SKM-1 (cell line): ENCODE results near the gene NUP62.
A peak's percentile ranks its signal among the peaks of the same experiment; 100 is the strongest.
"Not testable (repeated sequence)": the region's sequence is repeated elsewhere in the genome, so short reads cannot be mapped to it uniquely, and the experiment has no call there.

Experiments
- DNase-seq: peaks from one replicate; lab custom pipeline; 2025; ENCODE audit not compliant: unreplicated experiment; lab: John Stamatoyannopoulos, UW

The NUP62 gene

DNA sequence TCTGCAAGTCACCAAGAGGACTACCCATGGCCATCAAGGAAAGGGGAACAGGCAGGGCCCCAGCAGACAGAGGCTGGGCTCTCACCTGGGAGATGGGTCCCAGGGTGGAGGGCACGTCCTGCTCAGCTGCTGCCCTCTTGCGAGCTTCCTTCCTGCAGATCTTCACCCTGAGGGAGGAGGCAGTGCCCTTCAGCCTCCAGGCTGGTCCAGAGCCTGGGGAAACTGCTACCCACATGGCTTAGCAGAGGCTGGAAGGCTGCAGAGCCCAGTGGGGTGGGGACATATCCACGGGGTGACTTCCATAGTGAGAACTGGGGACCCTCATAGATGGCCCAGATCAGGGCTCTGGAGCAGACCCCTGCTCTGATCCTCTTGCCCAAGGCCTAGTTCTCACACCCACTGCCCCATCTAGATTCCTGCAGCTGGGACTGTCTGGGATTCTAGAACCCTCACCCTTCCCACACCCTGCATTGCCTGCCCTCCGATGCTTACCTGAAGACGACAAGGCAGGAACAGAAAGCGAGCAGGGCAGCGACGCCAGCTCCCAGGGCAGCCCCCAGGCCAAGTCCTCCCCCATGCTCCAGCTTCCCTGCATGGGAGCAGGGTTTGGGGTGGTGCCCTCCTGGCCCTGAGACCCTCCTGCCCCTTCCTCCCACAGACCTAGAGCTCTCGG, 22.6 kb upstream of the NUP62 start:
- DNase-seq, result no peak

- no peak for DNase-seq
These were observed 21.7 kb upstream of the NUP62 start for GRCh38 chr19:49950956-49951526.

GRCh38 chr19:49950590-49950948, 21.3 kb upstream of the NUP62 start:
- no peak for DNase-seq

DNA sequence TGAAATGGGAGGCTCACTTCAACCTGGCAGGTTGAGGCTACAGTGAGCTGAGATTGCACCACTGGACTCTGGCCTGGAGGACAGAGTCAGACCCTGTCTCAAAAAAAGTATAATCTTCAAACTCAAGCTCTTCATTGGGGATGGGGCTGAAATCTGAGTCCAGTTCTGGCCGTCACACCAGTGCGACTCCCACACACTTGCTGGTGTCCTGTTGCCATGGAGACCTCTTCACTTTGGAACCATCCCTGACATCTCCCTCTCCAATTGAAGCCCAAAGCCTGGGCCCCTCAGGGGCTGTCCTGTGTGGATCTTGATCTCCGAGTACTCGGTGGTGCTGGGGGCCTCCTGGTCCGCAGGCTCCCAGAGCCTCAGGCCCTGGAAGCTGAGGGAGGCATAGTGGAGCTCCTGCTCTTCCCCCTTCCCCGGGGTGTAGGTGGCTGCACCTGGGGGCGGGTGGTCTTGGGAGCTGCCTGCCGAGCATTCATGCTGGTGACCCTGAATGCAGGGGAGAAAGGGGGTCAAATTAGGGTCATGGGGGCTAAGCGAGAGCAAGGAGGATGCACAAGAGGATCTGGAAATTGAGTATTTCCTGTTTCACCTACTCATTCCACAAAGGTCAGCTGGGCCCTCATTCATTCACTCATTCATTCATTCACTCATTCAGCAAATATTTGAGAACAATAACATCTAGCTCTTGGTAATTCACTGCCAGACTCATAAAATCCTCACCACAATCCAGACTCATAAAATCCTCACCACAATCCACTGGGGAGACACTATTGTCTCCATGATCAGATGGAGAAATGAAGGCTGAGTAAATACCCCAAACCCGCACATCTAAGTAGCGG, 20.7 kb upstream of the NUP62 start:
- DNase-seq, result no peak

DNA sequence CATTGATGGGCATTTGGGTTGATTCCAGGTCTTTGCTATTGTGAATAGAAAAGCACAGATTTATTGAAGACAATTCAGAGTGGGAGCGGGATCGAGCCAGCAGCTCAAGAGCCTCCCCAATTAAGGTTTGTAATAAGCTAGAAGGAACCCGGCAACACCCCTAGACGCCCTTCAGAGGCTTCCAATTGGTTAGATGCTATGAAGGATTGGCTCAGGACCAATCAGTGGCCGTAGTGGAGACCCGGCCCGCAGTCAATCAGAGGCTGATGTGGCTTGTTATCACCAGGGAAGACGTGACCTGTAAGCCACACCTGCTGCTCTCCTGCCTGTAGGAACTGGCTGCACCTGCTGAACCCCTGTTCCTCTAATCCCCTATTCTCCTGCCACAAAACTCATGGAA, 17.1 kb upstream of the NUP62 start:
- no peak for DNase-seq

GRCh38 chr19:49944567-49944966, 15.3 kb upstream of the NUP62 start:
- not testable (repeated sequence) for DNase-seq

- DNase-seq, result no peak
These were observed 11.1 kb upstream of the NUP62 start for GRCh38 chr19:49940482-49940791.

DNA sequence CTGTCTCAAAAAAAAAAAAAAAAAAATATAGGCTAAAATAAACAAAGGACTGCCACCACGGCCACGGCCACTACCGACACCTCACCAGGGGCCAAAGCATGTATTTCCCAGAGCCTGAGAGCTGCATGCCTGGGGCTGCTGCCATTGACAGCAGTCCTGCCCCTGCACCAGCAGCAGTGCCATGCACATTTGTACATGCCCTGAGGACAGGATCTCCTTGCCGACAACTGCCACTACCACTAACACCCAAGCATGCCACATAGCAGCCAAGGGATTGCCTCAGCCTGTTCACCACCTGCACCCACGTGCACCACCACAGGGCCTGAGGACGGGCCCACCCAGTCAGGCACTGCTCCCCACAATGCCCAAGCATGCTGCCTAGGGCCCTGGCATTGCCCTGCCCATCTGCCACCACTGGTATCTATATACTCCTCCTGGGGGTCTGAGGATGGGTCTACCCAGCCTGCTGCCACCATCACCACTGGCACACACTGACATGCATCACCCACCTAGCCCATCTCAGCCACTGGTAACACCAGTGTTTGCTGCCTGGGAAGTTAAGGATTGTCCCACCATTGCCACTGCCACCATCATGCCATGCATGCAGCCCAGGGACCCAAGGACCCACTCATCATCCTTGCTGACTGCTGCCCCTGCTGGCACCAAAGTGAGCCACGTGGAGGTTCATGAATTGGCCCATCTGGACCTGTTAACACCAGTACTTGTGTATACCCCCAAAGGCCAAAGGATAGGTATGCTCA, 10.6 kb upstream of the NUP62 start:
- DNase-seq, result no peak

DNA sequence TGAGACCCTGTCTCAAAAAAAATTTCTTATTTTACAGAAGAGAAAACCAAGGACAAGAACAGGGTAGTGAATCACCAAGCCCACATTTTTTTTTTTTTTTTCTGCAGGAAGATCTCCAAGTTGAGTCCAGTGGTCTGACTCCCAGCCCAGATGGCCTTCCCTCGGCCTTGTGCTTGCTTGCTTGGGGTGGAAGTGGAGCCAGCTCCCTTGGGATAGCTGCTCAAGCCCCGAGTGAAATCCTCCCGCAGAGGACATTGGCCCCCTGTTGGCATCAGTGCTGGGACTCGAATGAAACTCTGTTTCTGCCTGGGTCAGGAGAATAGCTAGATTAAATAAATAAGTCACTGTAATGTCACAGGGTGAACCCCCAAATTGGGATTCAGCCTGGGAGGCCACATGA, 9.4 kb upstream of the NUP62 start:
- DNase-seq, result no peak

- DNase-seq, result peak; percentile 2
These were observed 8.6 kb upstream of the NUP62 start for GRCh38 chr19:49937750-49938381.

- DNase-seq, result no peak
These were observed 7.2 kb upstream of the NUP62 start for GRCh38 chr19:49936549-49936948.

- no peak for DNase-seq
These were observed 4.3 kb upstream of the NUP62 start for GRCh38 chr19:49933643-49934042.

GRCh38 chr19:49932731-49933131, 3.4 kb upstream of the NUP62 start:
- no peak for DNase-seq

GRCh38 chr19:49932041-49932451, 2.7 kb upstream of the NUP62 start:
- DNase-seq, result no peak

DNA sequence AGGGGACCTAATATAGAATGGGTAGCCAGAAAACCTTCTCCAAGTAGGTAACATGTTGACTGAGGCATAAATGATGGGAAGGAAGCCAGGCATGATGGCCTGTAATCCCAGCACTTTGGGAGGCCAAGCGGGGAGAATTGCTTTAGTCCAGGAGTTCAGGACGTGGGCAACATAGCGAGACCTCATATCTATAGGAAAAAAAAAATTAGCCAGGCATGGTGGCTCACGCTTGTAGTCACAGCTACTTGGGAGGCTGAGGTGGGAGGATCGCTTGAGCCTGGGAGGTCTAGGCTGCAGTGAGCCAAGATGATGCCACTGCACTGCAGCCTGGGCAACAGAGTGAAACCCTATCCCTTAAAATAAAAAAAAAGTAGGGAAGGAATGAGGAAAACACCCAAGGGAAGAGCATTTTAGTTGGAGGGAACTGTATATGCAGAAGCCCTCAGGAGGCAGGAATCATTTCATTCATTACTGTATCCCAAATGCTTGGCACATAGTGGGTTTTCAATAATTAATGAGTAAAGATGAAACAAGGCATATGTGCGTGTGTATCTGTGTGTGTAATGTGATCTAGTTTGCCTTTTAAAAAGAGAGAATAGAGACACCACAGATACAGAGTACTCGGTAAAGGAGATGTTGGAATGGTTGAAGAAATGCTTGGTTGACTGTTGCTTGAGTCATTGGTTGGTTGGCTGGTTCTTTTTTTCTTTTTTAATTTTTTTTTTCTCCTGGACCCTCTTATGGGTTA, 2.2 kb upstream of the NUP62 start:
- DNase-seq, result no peak

GRCh38 chr19:49930483-49931011, 1.2 kb upstream of the NUP62 start:
- no peak for DNase-seq

GRCh38 chr19:49929611-49930482, 543 bp upstream of the NUP62 start:
- DNase-seq, result peak; percentile 74

- DNase-seq, result no peak
These were observed 1.6 kb downstream of the NUP62 start for GRCh38 chr19:49927526-49928264.

- no peak for DNase-seq
These were observed 2.8 kb downstream of the NUP62 start for GRCh38 chr19:49926515-49926914.
